ENCODE data around the gene PALD1.

DNA sequence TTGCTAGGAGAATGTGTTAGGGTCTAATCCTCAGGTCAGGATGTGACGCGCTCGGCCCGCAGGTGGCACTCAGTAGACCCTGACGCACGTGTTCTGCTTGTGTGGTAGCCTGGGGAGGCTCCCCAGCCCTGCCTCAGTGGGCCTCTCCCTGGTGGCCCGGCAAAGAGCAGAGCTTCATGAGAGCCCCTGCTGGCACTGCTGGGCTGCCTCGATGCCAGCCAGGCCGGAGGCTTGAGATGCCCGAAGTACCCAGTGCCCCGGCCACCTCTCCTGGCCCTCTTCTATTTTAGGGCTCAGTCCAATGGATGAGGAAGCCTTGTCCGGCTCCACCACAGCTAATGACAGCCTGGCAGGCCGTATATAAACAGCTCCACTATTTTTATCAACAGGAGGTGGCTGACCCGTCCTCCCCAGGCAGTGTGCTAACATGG is 82.0 kb downstream of the PALD1 start:
- TF ChIP-seq MXI1 (IDR thresholded peaks at IDR 0.05; ENCODE audit: low read depth, low read length) = no peak
- TF ChIP-seq, protein P1, sequence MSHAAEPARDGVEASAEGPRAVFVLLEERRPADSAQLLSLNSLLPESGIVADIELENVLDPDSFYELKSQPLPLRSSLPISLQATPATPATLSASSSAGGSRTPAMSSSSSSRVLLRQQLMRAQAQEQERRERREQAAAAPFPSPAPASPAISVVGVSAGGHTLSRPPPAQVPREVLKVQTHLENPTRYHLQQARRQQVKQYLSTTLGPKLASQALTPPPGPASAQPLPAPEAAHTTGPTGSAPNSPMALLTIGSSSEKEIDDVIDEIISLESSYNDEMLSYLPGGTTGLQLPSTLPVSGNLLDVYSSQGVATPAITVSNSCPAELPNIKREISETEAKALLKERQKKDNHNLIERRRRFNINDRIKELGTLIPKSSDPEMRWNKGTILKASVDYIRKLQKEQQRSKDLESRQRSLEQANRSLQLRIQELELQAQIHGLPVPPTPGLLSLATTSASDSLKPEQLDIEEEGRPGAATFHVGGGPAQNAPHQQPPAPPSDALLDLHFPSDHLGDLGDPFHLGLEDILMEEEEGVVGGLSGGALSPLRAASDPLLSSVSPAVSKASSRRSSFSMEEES (CRISPR knock-in tag; IDR thresholded peaks at IDR 0.05) = no peak
- no peak for TF ChIP-seq TAF1 (IDR thresholded peaks at IDR 0.05; ENCODE audit: control insufficient read depth, extremely low read depth, insufficient read depth, low read length, severe bottlenecking)
- TF ChIP-seq, protein P2, sequence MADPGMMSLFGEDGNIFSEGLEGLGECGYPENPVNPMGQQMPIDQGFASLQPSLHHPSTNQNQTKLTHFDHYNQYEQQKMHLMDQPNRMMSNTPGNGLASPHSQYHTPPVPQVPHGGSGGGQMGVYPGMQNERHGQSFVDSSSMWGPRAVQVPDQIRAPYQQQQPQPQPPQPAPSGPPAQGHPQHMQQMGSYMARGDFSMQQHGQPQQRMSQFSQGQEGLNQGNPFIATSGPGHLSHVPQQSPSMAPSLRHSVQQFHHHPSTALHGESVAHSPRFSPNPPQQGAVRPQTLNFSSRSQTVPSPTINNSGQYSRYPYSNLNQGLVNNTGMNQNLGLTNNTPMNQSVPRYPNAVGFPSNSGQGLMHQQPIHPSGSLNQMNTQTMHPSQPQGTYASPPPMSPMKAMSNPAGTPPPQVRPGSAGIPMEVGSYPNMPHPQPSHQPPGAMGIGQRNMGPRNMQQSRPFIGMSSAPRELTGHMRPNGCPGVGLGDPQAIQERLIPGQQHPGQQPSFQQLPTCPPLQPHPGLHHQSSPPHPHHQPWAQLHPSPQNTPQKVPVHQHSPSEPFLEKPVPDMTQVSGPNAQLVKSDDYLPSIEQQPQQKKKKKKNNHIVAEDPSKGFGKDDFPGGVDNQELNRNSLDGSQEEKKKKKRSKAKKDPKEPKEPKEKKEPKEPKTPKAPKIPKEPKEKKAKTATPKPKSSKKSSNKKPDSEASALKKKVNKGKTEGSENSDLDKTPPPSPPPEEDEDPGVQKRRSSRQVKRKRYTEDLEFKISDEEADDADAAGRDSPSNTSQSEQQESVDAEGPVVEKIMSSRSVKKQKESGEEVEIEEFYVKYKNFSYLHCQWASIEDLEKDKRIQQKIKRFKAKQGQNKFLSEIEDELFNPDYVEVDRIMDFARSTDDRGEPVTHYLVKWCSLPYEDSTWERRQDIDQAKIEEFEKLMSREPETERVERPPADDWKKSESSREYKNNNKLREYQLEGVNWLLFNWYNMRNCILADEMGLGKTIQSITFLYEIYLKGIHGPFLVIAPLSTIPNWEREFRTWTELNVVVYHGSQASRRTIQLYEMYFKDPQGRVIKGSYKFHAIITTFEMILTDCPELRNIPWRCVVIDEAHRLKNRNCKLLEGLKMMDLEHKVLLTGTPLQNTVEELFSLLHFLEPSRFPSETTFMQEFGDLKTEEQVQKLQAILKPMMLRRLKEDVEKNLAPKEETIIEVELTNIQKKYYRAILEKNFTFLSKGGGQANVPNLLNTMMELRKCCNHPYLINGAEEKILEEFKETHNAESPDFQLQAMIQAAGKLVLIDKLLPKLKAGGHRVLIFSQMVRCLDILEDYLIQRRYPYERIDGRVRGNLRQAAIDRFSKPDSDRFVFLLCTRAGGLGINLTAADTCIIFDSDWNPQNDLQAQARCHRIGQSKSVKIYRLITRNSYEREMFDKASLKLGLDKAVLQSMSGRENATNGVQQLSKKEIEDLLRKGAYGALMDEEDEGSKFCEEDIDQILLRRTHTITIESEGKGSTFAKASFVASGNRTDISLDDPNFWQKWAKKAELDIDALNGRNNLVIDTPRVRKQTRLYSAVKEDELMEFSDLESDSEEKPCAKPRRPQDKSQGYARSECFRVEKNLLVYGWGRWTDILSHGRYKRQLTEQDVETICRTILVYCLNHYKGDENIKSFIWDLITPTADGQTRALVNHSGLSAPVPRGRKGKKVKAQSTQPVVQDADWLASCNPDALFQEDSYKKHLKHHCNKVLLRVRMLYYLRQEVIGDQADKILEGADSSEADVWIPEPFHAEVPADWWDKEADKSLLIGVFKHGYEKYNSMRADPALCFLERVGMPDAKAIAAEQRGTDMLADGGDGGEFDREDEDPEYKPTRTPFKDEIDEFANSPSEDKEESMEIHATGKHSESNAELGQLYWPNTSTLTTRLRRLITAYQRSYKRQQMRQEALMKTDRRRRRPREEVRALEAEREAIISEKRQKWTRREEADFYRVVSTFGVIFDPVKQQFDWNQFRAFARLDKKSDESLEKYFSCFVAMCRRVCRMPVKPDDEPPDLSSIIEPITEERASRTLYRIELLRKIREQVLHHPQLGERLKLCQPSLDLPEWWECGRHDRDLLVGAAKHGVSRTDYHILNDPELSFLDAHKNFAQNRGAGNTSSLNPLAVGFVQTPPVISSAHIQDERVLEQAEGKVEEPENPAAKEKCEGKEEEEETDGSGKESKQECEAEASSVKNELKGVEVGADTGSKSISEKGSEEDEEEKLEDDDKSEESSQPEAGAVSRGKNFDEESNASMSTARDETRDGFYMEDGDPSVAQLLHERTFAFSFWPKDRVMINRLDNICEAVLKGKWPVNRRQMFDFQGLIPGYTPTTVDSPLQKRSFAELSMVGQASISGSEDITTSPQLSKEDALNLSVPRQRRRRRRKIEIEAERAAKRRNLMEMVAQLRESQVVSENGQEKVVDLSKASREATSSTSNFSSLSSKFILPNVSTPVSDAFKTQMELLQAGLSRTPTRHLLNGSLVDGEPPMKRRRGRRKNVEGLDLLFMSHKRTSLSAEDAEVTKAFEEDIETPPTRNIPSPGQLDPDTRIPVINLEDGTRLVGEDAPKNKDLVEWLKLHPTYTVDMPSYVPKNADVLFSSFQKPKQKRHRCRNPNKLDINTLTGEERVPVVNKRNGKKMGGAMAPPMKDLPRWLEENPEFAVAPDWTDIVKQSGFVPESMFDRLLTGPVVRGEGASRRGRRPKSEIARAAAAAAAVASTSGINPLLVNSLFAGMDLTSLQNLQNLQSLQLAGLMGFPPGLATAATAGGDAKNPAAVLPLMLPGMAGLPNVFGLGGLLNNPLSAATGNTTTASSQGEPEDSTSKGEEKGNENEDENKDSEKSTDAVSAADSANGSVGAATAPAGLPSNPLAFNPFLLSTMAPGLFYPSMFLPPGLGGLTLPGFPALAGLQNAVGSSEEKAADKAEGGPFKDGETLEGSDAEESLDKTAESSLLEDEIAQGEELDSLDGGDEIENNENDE (IDR thresholded peaks at IDR 0.05; ENCODE audit: low read depth, low read length) = no peak
- no peak for TF ChIP-seq MTA2 (IDR thresholded peaks at IDR 0.05; ENCODE audit: low read depth)
- TF ChIP-seq, protein P3, sequence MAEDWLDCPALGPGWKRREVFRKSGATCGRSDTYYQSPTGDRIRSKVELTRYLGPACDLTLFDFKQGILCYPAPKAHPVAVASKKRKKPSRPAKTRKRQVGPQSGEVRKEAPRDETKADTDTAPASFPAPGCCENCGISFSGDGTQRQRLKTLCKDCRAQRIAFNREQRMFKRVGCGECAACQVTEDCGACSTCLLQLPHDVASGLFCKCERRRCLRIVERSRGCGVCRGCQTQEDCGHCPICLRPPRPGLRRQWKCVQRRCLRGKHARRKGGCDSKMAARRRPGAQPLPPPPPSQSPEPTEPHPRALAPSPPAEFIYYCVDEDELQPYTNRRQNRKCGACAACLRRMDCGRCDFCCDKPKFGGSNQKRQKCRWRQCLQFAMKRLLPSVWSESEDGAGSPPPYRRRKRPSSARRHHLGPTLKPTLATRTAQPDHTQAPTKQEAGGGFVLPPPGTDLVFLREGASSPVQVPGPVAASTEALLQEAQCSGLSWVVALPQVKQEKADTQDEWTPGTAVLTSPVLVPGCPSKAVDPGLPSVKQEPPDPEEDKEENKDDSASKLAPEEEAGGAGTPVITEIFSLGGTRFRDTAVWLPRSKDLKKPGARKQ (CRISPR knock-in tag; IDR thresholded peaks at IDR 0.05) = no peak
- TF ChIP-seq CBX8 (IDR thresholded peaks at IDR 0.05; ENCODE audit: borderline replicate concordance, extremely low read depth, low read depth, low read length, poor library complexity, severe bottlenecking) = no peak
- no peak for TF ChIP-seq BRF1 (IDR thresholded peaks at IDR 0.05; ENCODE audit: borderline replicate concordance, extremely low read depth, insufficient read length)
- no peak for TF ChIP-seq ZC3H11A (IDR thresholded peaks at IDR 0.05; ENCODE audit: low read depth, low read length)
- TF ChIP-seq, protein P4, sequence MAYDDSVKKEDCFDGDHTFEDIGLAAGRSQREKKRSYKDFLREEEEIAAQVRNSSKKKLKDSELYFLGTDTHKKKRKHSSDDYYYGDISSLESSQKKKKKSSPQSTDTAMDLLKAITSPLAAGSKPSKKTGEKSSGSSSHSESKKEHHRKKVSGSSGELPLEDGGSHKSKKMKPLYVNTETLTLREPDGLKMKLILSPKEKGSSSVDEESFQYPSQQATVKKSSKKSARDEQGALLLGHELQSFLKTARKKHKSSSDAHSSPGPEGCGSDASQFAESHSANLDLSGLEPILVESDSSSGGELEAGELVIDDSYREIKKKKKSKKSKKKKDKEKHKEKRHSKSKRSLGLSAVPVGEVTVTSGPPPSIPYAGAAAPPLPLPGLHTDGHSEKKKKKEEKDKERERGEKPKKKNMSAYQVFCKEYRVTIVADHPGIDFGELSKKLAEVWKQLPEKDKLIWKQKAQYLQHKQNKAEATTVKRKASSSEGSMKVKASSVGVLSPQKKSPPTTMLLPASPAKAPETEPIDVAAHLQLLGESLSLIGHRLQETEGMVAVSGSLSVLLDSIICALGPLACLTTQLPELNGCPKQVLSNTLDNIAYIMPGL (CRISPR knock-in tag; IDR thresholded peaks at IDR 0.05) = no peak
- no peak for TF ChIP-seq EZH2 (IDR thresholded peaks at IDR 0.05; ENCODE audit: borderline replicate concordance, low read depth, low read length)
- TF ChIP-seq ZNF274 (IDR thresholded peaks at IDR 0.05; ENCODE audit: borderline replicate concordance, low read depth, low read length) = no peak
- no peak for TF ChIP-seq ZBTB8A (IDR thresholded peaks at IDR 0.05; ENCODE audit: partially characterized antibody)
